Measurements from ENCODE around the gene ARPC5. TPM values are rescaled to one million over a fixed set of nuclear protein-coding genes. Genes with fewer than 3 reads are reported as not detected.
"Not testable (repeated sequence)": the region's sequence is repeated elsewhere in the genome, so short reads cannot be mapped to it uniquely, and the experiment has no call there.

The ARPC5 gene
- total RNA-seq, 1 donor from 2014 or later: 173 TPM

- not testable (repeated sequence) for DNase-seq (ENCODE audit: extremely low read depth, low read depth, low spot score)
These were observed 22.6 kb downstream of the ARPC5 start for GRCh38 chr1:183612975-183613374.

- DNase-seq (ENCODE audit: extremely low read depth, low read depth, low spot score): no peak
These were observed 23.2 kb downstream of the ARPC5 start for GRCh38 chr1:183612407-183612806.

- no peak for DNase-seq (ENCODE audit: extremely low read depth, low read depth, low spot score)
These were observed 24.6 kb downstream of the ARPC5 start for GRCh38 chr1:183611021-183611420.

DNA sequence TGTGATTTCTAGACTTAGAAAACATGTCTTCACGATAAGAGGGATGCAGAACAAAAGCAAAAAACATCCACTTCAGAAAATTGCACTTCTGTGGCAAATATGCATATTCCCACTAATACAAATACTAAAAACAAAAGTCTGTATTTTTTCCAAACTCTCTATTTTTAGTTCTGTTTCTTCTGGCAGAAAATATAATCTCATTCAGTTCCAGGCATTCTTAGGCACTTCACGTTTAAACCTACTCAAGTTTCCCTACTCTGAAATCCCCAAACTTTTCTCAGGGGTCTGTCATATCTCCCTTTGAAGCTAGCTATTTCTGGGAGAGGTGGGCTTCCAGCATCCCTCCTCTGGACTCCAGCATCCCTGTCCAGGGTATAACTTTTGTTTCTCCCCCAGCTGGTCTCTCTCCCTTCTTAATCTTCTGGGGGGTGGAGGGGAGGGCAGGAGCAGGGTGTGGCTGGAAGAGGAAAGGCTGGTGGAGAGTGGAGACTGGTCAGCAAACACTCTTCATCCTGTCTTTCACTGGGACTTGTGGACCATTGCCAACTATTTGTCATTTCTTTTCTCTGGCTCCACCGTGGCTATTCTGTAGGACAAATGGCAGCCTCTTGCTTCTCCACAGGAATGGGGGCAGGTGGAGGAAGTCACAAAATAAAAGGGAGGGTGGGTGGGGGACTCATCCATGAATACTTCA is 25.7 kb downstream of the ARPC5 start:
- no peak for DNase-seq (ENCODE audit: extremely low read depth, low read depth, low spot score)

- peak; percentile 22 for DNase-seq (ENCODE audit: extremely low read depth, low read depth, low spot score)
These were observed 26.3 kb downstream of the ARPC5 start for GRCh38 chr1:183609313-183609712.

GRCh38 chr1:183607322-183607980 is 28.1 kb downstream of the ARPC5 start:
- no peak for DNase-seq (ENCODE audit: extremely low read depth, low read depth, low spot score)

DNA sequence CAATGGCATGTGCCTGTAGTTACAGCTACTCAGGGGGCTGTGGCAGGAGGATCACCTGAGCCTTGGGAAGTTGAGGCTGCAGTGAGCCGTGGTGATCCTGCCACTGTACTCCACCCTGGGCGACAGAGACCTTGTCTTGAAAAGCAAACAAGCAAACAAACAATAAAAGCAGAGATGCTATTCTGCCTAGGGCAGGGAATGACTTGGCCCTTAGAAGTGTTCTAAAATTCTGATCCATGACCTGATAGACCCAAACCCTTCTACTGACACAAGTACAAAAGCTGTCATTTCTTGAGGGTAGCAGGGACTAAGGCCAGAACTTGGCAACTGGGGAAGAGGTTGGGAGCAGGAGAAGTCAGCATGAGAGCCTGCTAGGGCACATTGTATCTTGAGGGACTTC is 29.7 kb downstream of the ARPC5 start:
- no peak for DNase-seq (ENCODE audit: extremely low read depth, low read depth, low spot score)

- DNase-seq (ENCODE audit: extremely low read depth, low read depth, low spot score): no peak
These were observed 30.8 kb downstream of the ARPC5 start for GRCh38 chr1:183604815-183605214.

DNA sequence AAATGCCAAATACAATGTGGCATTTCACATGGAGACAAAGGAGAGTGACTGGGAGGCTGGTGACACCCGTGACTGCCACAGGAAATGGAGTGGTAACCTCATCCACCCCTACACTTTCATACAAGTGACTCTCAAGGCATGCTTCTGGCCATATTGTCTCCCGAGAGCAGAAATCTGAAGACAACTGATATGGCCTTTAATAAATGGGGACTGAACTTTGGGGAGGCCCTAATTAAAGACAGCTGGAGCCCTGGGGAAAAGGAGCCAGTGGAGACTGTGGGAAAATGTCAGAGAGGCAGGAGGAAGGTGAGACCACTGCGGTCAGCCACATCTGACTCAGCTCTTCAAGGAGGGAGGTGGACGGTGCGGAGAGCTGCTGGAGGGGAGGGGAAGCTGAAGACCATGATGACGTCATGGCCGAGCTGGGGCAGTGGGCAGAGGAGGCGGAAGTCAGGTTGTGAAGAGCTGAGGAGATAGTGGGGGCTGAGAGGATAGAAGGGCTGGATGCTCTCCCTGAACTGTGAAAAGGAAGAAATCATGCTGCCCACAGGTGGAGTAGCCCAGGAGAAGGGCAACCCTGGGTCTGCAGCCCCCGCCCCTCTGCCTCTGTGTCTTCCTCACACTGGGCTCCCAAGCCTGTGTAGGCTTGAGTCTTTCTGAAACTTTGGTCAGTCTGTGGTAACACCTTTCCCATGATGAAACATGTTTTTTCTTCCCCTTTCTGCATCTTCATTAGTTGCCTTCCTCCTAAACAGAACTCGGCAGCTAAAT is 31.4 kb downstream of the ARPC5 start:
- no peak for DNase-seq (ENCODE audit: extremely low read depth, low read depth, low spot score)

DNA sequence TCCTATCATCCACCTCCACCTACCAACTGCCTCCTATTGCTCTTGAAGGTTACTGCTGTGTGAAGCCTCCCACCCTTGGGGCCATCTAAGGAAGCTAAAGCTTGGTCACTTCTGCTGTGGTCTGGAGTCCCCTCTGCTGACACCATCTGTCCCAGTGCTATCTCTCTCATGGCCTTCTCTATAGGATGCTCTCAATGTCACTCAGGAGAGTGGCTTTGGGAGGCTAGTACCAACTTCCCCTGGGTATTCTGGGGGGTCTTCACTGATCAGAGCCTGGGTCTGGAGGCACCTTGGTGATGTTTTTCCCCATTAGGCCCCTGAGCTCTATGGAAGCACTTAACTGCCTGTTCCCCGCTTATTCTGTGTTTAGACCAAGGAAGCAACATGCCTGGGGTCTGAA is 33.1 kb downstream of the ARPC5 start:
- no peak for DNase-seq (ENCODE audit: extremely low read depth, low read depth, low spot score)

DNA sequence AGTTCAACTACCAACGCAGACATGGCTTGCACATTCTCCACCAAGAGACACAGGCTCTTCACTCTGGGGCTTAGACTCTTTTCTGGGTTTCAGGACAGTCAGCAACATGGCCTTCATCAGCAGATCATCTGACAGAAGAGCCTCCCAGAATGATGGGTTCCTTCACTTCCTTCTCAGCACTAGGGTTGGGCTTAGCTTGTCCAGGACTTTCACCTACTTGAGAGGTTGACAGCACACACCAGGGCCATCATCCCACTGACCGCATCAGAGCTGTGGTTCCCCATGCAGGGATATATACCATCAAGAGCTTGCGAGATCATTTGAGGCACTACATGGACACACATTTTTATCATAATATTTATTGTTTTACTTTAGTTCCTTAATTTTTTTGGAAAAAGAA is 34.9 kb downstream of the ARPC5 start:
- DNase-seq (ENCODE audit: extremely low read depth, low read depth, low spot score): no peak

GRCh38 chr1:183600136-183600535 is 35.4 kb downstream of the ARPC5 start:
- no peak for DNase-seq (ENCODE audit: extremely low read depth, low read depth, low spot score)

DNA sequence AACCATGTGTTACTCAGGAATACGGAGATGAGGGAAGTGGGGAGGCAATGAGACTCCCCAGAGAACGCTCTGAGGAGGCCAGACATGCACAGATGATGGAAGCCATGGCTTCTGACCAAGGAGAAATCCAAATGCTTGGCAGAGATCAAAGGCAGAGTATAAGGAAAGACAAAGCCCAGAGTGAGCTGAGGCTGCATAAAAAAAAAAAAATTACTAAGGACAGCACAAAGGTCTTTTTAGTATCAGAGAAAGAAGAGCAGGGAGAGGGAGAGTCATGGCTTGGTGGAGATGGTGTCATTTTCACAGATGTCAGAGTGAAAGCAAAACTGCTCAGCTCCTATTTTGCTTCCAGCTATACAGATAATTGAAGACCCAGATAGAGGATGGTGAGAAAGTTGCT is 37.2 kb downstream of the ARPC5 start:
- DNase-seq (ENCODE audit: extremely low read depth, low read depth, low spot score): no peak

DNA sequence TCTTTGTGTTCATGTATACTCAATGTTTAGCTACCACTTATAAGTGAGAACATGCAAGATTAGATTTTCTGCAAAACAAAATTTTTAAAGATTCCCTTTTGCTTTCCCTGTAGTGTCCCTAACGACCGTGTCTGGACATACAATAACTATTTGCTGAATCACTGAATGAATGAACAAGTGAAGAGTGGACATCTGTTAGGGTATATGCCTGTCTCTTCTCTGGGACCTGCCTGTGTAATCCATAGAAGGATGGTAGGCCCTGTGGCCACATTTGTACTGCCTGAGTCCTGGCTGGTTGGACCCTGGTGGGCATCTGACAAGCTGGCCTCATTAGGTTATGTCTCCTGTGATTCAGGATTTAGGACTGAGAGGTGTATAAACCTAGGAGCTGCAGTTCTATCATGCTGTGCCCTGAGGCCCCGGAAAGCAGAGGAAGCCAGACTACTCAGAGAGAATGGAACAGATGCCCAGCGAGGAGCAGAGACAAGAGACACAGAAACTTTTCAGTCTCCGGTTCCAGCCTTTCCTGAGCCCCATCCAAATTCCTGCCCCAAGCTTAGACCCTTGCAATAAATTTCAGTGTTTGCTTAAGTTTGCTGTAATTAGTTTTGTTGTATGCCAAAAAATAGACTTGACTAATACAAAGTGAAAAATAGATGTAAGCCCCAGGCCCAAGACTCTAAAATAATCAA is 37.8 kb downstream of the ARPC5 start:
- no peak for DNase-seq (ENCODE audit: extremely low read depth, low read depth, low spot score)

DNA sequence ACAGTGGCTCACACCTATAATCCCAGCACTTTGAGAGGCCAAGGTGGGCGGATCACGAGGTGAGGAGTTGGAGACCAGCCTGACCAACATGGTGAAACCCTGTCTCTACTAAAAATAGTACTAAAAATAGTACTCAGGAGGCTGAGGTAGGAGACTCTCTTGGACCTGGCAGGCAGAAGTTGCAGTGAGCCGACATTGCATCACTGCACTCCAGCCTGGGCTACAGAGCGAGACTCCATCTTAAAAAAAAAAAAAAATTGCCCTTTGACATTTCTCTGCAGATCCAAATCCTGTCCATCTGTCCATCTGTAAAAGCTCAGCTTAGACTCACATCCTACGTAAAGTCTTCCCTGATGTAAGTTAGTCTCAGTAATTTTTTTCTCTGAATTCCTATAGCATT is 39.1 kb downstream of the ARPC5 start:
- DNase-seq (ENCODE audit: extremely low read depth, low read depth, low spot score): no peak

- no peak for DNase-seq (ENCODE audit: extremely low read depth, low read depth, low spot score)
These were observed 40.0 kb downstream of the ARPC5 start for GRCh38 chr1:183595537-183595936.

GRCh38 chr1:183593356-183593755 is 42.2 kb downstream of the ARPC5 start:
- no peak for DNase-seq (ENCODE audit: extremely low read depth, low read depth, low spot score)

DNA sequence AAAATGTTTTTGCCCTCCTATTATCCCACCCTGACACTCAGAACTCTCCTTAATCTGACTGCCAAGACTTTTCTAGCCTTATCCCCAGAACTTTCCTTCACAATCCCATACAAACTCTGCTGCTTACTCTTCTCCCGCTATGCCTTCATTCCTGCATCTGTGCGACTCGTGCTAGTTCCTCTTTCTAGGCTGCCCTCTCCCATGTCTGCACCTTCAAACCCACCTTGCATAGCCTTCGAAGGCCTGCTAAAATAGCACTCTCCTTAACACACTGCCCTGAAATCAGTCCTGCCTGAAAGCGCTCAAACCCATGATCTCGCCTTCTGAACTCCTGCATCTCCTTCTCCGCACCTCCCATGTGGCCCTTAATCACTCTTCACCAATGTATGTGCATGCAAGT is 42.9 kb downstream of the ARPC5 start:
- no peak for DNase-seq (ENCODE audit: extremely low read depth, low read depth, low spot score)

- DNase-seq (ENCODE audit: extremely low read depth, low read depth, low spot score): no peak
These were observed 45.1 kb downstream of the ARPC5 start, which contains the start of gene NCF2 for GRCh38 chr1:183590244-183591191. NCF2 (minus strand) TSS chr1:183590459; CDS start chr1:183590329, 130 bp downstream.

GRCh38 chr1:183589874-183590243 is 45.7 kb downstream of the ARPC5 start:
- DNase-seq (ENCODE audit: extremely low read depth, low read depth, low spot score): no peak
